Brain microvascular endothelial cell (primary cell): Measurements from ENCODE around the gene KIAA1328.

Experiments used
- DNase-seq: peaks from one replicate; pipeline ENCODE4 v3.0.0-alpha.2; 2020
- H3K27ac ChIP-seq: fragments of 250-450 bp; sonication (Bioruptor Pico); 2 replicates; pipeline ENCODE4 v1.5.1; 2020; ENCODE audit warnings: mild to moderate bottlenecking, moderate library complexity
- H3K27me3 ChIP-seq: fragments of 250-450 bp; sonication (Bioruptor Pico); replicated peaks from 2 replicates; pipeline ENCODE4 v1.5.1; 2020; ENCODE audit warnings: mild to moderate bottlenecking
- H3K36me3 ChIP-seq: fragments of 250-450 bp; sonication (Bioruptor Pico); replicated peaks from 2 replicates; pipeline ENCODE4 v1.5.1; 2020; ENCODE audit warnings: mild to moderate bottlenecking
- H3K4me3 ChIP-seq: 2 replicates; pipeline ENCODE4 v1.5.1; 2011; ENCODE audit warnings: low read depth, mild to moderate bottlenecking, control low read depth, low read length, moderate library complexity
- CTCF ChIP-seq: IDR thresholded peaks from 2 replicates; pipeline ENCODE4 v1.5.1; 2011; ENCODE audit warnings: low read depth, mild to moderate bottlenecking, moderate library complexity, low read length, control low read depth, inconsistent platforms; ENCODE audit errors: missing control alignments
- in situ Hi-C: cut with HindIII; loops from 2 replicates; pipeline ENCODE4 v1.10.0; 2017; ENCODE audit warnings: low sequenced_read_pairs, low pct_ligation_motif_present

KIAA1328 gene

GRCh38 chr18:36798738-36799473 lies 30.0 kb upstream of the KIAA1328 start:
- H3K36me3 ChIP-seq, result peaks cover 44% of the 10 kb centered on the region
- H3K27ac ChIP-seq, result no peak overlapping the region
- in situ Hi-C loops, result no loop called here
- no peak for TF ChIP-seq CTCF
- H3K27me3 ChIP-seq, result no peaks in the 10 kb centered on the region
- peak; percentile 12 for DNase-seq
- H3K4me3 ChIP-seq, result no peak overlapping the region

- H3K27ac ChIP-seq, result no peak overlapping the region
- DNase-seq, result no peak
- in situ Hi-C loops, result no loop called here
- H3K36me3 ChIP-seq, result peaks cover 46% of the 10 kb centered on the region
- no peaks in the 10 kb centered on the region for H3K27me3 ChIP-seq
- H3K4me3 ChIP-seq, result no peak overlapping the region
- no peak for TF ChIP-seq CTCF
Observed at GRCh38 chr18:36805105-36805504, 23.8 kb upstream of the KIAA1328 start.

- in situ Hi-C loops, result no loop called here
- Histone ChIP-seq H3K27ac (no peak overlapping the region), H3K27me3 (no peaks in the 10 kb centered on the region), H3K4me3 (no peak overlapping the region), H3K36me3 (peaks cover 35% of the 10 kb centered on the region)
- peak; percentile 6 for TF ChIP-seq CTCF
- DNase-seq, result peak; percentile 51
Observed at GRCh38 chr18:36808681-36809080, 20.2 kb upstream of the KIAA1328 start.

GRCh38 chr18:36809590-36810381 lies 19.1 kb upstream of the KIAA1328 start:
- Histone ChIP-seq H3K36me3 (peaks cover 25% of the 10 kb centered on the region), H3K4me3 (no peak overlapping the region), H3K27ac (no peak overlapping the region), H3K27me3 (no peaks in the 10 kb centered on the region)
- in situ Hi-C loops, result no loop called here
- DNase-seq, result peak; percentile 33
- peak; percentile 86 for TF ChIP-seq CTCF

- in situ Hi-C loops, result no loop called here
- TF ChIP-seq CTCF, result no peak
- Histone ChIP-seq H3K4me3 (no peak overlapping the region), H3K36me3 (peaks cover 17% of the 10 kb centered on the region), H3K27ac (no peak overlapping the region), H3K27me3 (no peaks in the 10 kb centered on the region)
- no peak for DNase-seq
Observed at GRCh38 chr18:36811430-36811829, 17.5 kb upstream of the KIAA1328 start.
